ENCODE data around the gene TMEM154.

The TMEM154 gene

DNA sequence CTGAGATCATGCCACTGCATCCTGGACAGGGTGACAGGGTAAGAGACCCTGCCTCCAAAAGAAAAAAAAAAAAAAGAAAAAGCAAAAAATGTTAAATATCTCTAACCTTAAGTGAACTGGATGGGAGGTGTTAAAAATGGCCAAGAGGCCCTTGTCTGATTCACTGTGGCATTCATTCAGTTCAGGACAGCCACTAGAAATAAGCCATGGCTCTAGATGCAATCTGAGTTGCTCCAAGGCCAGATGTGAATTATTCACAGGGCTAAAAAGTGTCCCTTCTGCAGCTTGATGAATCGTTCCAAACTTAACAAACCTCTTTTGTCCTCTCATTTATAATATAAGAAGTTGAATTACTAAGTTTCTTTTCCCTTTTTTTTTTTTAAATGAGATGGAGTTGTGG, 80.2 kb downstream of the TMEM154 start:
- no peak for TF ChIP-seq RARB (CRISPR knock-in tag; IDR thresholded peaks at IDR 0.05)
- TF ChIP-seq ZNF565 (CRISPR knock-in tag; conservative IDR thresholded peaks at IDR 0.05; ENCODE audit: low read depth): no peak
- ATAC-seq: no peak

- ATAC-seq: no peak
- TF ChIP-seq ZC3H10 (CRISPR knock-in tag; IDR thresholded peaks at IDR 0.05) (no peak), ZNF565 (CRISPR knock-in tag; conservative IDR thresholded peaks at IDR 0.05; ENCODE audit: low read depth) (no peak), SNAI2 (CRISPR knock-in tag; IDR thresholded peaks at IDR 0.05) (no peak)
- TF ChIP-seq, protein P1, sequence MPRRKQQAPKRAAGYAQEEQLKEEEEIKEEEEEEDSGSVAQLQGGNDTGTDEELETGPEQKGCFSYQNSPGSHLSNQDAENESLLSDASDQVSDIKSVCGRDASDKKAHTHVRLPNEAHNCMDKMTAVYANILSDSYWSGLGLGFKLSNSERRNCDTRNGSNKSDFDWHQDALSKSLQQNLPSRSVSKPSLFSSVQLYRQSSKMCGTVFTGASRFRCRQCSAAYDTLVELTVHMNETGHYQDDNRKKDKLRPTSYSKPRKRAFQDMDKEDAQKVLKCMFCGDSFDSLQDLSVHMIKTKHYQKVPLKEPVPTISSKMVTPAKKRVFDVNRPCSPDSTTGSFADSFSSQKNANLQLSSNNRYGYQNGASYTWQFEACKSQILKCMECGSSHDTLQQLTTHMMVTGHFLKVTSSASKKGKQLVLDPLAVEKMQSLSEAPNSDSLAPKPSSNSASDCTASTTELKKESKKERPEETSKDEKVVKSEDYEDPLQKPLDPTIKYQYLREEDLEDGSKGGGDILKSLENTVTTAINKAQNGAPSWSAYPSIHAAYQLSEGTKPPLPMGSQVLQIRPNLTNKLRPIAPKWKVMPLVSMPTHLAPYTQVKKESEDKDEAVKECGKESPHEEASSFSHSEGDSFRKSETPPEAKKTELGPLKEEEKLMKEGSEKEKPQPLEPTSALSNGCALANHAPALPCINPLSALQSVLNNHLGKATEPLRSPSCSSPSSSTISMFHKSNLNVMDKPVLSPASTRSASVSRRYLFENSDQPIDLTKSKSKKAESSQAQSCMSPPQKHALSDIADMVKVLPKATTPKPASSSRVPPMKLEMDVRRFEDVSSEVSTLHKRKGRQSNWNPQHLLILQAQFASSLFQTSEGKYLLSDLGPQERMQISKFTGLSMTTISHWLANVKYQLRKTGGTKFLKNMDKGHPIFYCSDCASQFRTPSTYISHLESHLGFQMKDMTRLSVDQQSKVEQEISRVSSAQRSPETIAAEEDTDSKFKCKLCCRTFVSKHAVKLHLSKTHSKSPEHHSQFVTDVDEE (CRISPR knock-in tag; IDR thresholded peaks at IDR 0.05): no peak
These were observed 80.7 kb downstream of the TMEM154 start for GRCh38 chr4:152599095-152599494.

DNA sequence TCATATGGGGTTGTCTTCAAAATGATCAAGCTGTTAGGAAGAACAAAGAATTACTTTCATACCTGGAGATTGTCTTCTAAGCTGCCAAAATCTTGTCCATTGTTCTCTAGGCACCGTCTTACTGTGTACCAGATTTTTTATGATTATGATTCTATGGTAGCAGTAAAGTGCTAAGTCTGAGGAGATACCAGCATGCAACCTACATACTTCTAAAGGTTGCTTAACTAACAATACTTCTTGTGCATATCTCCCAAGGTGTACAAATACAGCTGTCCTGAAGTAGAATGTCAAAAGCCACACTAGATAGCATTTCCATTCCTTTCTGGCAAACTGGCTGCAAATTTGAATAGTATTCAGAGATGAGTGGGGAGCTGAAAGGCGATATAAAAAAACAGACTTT, 81.3 kb downstream of the TMEM154 start:
- no peak for TF ChIP-seq GLIS3 (CRISPR knock-in tag; IDR thresholded peaks at IDR 0.05)
- no peak for TF ChIP-seq PATZ1 (CRISPR knock-in tag; IDR thresholded peaks at IDR 0.05; ENCODE audit: borderline replicate concordance)
- TF ChIP-seq ARNTL (CRISPR knock-in tag; IDR thresholded peaks at IDR 0.05; ENCODE audit: borderline replicate concordance, low read depth): no peak
- TF ChIP-seq ZFP3 (CRISPR knock-in tag; IDR thresholded peaks at IDR 0.05): no peak
- TF ChIP-seq ZNF70 (CRISPR knock-in tag; IDR thresholded peaks at IDR 0.05): no peak
- TF ChIP-seq ESRRG (CRISPR knock-in tag; IDR thresholded peaks at IDR 0.05): no peak
- no peak for TF ChIP-seq TOX (CRISPR knock-in tag; IDR thresholded peaks at IDR 0.05; ENCODE audit: borderline replicate concordance)
- TF ChIP-seq SNAI2 (CRISPR knock-in tag; IDR thresholded peaks at IDR 0.05): no peak
- TF ChIP-seq CSDC2 (CRISPR knock-in tag; IDR thresholded peaks at IDR 0.05): no peak
- no peak for TF ChIP-seq BACH2 (CRISPR knock-in tag; IDR thresholded peaks at IDR 0.05; ENCODE audit: borderline replicate concordance)
- TF ChIP-seq OSR1 (CRISPR knock-in tag; IDR thresholded peaks at IDR 0.05): no peak
- TF ChIP-seq, protein P1 (CRISPR knock-in tag; IDR thresholded peaks at IDR 0.05): no peak
- no peak for TF ChIP-seq ISL1 (CRISPR knock-in tag; IDR thresholded peaks at IDR 0.05)
- no peak for TF ChIP-seq CREB5 (CRISPR knock-in tag; IDR thresholded peaks at IDR 0.05; ENCODE audit: low read depth)
- no peak for TF ChIP-seq POU6F1 (CRISPR knock-in tag; IDR thresholded peaks at IDR 0.05; ENCODE audit: borderline replicate concordance, low read depth)
- no peak for TF ChIP-seq PPARA (CRISPR knock-in tag; IDR thresholded peaks at IDR 0.05; ENCODE audit: borderline replicate concordance)
- TF ChIP-seq ZNF565 (CRISPR knock-in tag; conservative IDR thresholded peaks at IDR 0.05; ENCODE audit: low read depth): no peak
- TF ChIP-seq ZNF8 (CRISPR knock-in tag; IDR thresholded peaks at IDR 0.05): no peak
- ATAC-seq: no peak
